ENCODE results near the gene RNF5. TPM values are rescaled to one million over a fixed set of nuclear protein-coding genes. Genes with fewer than 3 reads are reported as not detected.
A peak's percentile ranks its signal among the peaks of the same experiment; 100 is the strongest.

The RNF5 gene
- total and polyA plus RNA-seq, 9 of the 15 experiments (the other 6 are each of a cell fraction or from before 2014, with no cell fraction given), result 62.2 to 245 (median 129) TPM

GRCh38 chr6:32167761-32168262 is 10.4 kb upstream of the RNF5 start (continued):
- TF ChIP-seq E2F5 (CRISPR knock-in tag; IDR thresholded peaks at IDR 0.05) (no peak), SOX6 (IDR thresholded peaks at IDR 0.05) (peak; percentile 100), GABPB2 (CRISPR knock-in tag; conservative IDR thresholded peaks at IDR 0.05) (no peak), HDAC2 (IDR thresholded peaks at IDR 0.05) (peak; percentile 95; the same call in 1 of the 2 replicates), KAT8 (IDR thresholded peaks at IDR 0.05; ENCODE audit: low read depth) (no peak), CREB3 (tag; conservative IDR thresholded peaks at IDR 0.05; ENCODE audit: low read depth) (peak; percentile 87; the same call in 1 of the 2 replicates), RFX5 (IDR thresholded peaks at IDR 0.05; ENCODE audit: low read depth, low read length) (no peak), KDM5B (IDR thresholded peaks at IDR 0.05; ENCODE audit: insufficient replicate concordance, low read depth, low read length) (no peak), CBX8 (IDR thresholded peaks at IDR 0.05; ENCODE audit: borderline replicate concordance, extremely low read depth, low read depth, low read length, poor library complexity, severe bottlenecking) (no peak), TFAM (CRISPR knock-in tag; conservative IDR thresholded peaks at IDR 0.05) (no peak), CBX5 (IDR thresholded peaks at IDR 0.05; ENCODE audit: borderline replicate concordance, low read depth) (0 out of 2 replicates have a peak, but pooled peaks have one; percentile 22), TARDBP (IDR thresholded peaks at IDR 0.05) (peak; percentile 85; the same call in 1 of the 2 replicates), RBBP5 (IDR thresholded peaks at IDR 0.05; ENCODE audit: borderline replicate concordance, insufficient read depth, low read length, poor library complexity, severe bottlenecking) (peak; percentile 21), ZNF551 (CRISPR knock-in tag; IDR thresholded peaks at IDR 0.05) (no peak), MAFF (IDR thresholded peaks at IDR 0.05; ENCODE audit: low read length) (no peak; the same call in 1 of the 2 replicates), CUX1 (CRISPR knock-in tag; IDR thresholded peaks at IDR 0.05) (peak; percentile 86; the same call in 1 of the 2 replicates), ZNF12 (CRISPR knock-in tag; IDR thresholded peaks at IDR 0.05) (no peak), MAX (CRISPR knock-in tag; IDR thresholded peaks at IDR 0.05) (0 out of 2 replicates have a peak, but pooled peaks have one; percentile 11), SP2 (IDR thresholded peaks at IDR 0.05; ENCODE audit: extremely low read depth, low read depth, low read length, poor library complexity, severe bottlenecking) (no peak), IRF9 (tag; IDR thresholded peaks at IDR 0.05) (peak; percentile 81)

Data from K562 (cell line).